Naive B cell (primary cell): ENCODE data around the gene CAPS. TPM values are rescaled to one million over a fixed set of nuclear protein-coding genes. Genes with fewer than 3 reads are reported as not detected.
A peak's percentile ranks its signal among the peaks of the same experiment; 100 is the strongest.

Experiments
- ATAC-seq, 2 donors: fragments of 150-1000 bp; cut with Tn5 transposase; 2 replicates each; pipeline ENCODE4 v1.10.0; 2021; ENCODE audit warnings: low read depth in 2 of 2, mild to moderate bottlenecking in 2 of 2, moderate library complexity in 2 of 2
- DNase-seq: peaks from one replicate; pipeline ENCODE4 v3.0.0; 2022
- H3K27ac Mint-ChIP-seq, 6 donors: one replicate each; pipeline ENCODE4 v1.8.0; 2020 to 2022; ENCODE audit warnings: mild to moderate bottlenecking in 6 of 6, mixed read lengths in 6 of 6, moderate library complexity in 5 of 6, inconsistent platforms in 2 of 6
- H3K27me3 Mint-ChIP-seq, 3 donors: one replicate each; pipeline ENCODE4 v1.8.0; 2021 to 2022; ENCODE audit warnings: mixed read lengths in 3 of 3, mild to moderate bottlenecking in 1 of 3
- H3K36me3 Mint-ChIP-seq, 2 donors: one replicate each; pipeline ENCODE4 v1.8.0; 2020 to 2022; ENCODE audit warnings: mixed read lengths in 2 of 2, inconsistent platforms in 1 of 2, mild to moderate bottlenecking in 1 of 2
- H3K4me1 Mint-ChIP-seq, 3 donors: one replicate each; pipeline ENCODE4 v1.8.0; 2020 to 2022; ENCODE audit warnings: mixed read lengths in 3 of 3, inconsistent platforms in 1 of 3, mild to moderate bottlenecking in 1 of 3, moderate library complexity in 1 of 3
- H3K4me3 Mint-ChIP-seq, 8 donors: one replicate each; pipeline ENCODE4 v1.8.0; 2020 to 2022; ENCODE audit warnings: mild to moderate bottlenecking in 8 of 8, mixed read lengths in 8 of 8, moderate library complexity in 8 of 8, inconsistent platforms in 2 of 8
- H3K9me3 Mint-ChIP-seq, 7 donors: one replicate each; pipeline ENCODE4 v1.8.0; 2020 to 2022; ENCODE audit warnings: mixed read lengths in 7 of 7, mild to moderate bottlenecking in 5 of 7, inconsistent platforms in 2 of 7, moderate library complexity in 1 of 7
- polyA plus RNA-seq, 6 donors: library from polyadenylated mRNA; unstranded; fragments of 300-500 nt; fragmentation: Illumina TruSeq; gene quantifications; one replicate each; pipeline ENCODE4 v1.2.3, GENCODE V29; 2021; ENCODE audit warnings: low read depth in 6 of 6

Gene CAPS
- polyA plus RNA-seq, 6 donors from 2014 or later: 1.1 to 4.4 (median 2.0) TPM; not detected in 1

DNA sequence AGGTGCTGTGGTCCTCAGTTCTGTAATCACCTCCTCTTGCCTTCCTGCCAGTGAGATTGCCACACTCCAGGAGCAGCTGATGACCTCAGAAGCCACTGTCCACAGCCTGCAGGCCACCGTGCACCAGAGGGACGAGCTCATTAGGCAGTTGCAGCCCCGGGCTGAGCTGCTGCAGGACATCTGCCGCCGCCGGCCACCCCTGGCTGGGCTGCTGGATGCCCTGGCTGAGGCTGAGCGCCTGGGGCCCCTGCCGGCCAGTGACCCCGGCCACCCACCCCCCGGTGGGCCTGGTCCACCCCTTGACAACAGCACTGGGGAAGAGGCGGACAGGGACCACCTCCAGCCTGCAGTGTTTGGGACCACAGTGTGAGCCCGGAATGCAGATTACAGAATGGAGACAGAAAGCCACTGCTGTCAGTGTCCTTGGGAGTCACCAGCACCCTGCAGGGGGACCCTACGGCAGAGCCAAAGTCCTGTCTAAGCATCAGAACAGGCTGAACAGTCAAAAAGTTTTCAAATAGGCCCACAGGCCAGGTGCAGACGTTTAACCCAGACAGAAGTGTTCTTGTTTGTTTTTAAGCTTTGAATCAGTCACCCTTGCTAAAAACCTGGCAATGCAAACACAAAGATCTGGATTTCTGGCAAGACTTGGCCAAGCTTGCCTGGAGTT lies 5.1 kb upstream of the CAPS start:
- Mint-ChIP-seq H3K36me3 (no peaks in the 10 kb centered on the region), H3K27ac (no peak overlapping the region), H3K27me3 (no peaks in the 10 kb centered on the region), H3K9me3 (no peaks in the 10 kb centered on the region), H3K4me1 (peaks cover 16 to 19% (median 17%) of the 10 kb centered on the region in 3 donors), H3K4me3 (no peak overlapping the region)
- no peak for DNase-seq
- ATAC-seq: no peak

DNA sequence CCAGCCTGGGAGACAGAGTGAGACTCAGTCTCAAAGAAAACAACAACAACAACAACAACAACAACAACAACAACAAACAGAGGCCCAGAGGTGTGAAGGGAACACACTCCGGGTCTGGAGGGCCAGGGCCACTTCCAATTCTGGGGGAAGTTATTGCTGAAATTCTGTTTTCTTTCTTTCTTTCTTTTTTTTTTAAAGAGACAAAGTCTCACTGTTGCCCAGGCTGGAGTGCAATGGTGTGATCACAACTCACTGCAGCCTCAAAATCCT lies 3.5 kb upstream of the CAPS start:
- Mint-ChIP-seq H3K4me3 (no peak overlapping the region), H3K4me1 (peaks cover 13 to 19% (median 17%) of the 10 kb centered on the region in 3 donors), H3K36me3 (no peaks in the 10 kb centered on the region), H3K9me3 (no peaks in the 10 kb centered on the region), H3K27me3 (no peaks in the 10 kb centered on the region), H3K27ac (no peak overlapping the region)
- ATAC-seq (no peak), DNase-seq (no peak)

- H3K27ac Mint-ChIP-seq: peak overlapping the region in 1 of 6 donors; percentile 66
- ATAC-seq: no peak
Measured at GRCh38 chr19:5911366-5911765, 2.7 kb upstream of the CAPS start.

DNA sequence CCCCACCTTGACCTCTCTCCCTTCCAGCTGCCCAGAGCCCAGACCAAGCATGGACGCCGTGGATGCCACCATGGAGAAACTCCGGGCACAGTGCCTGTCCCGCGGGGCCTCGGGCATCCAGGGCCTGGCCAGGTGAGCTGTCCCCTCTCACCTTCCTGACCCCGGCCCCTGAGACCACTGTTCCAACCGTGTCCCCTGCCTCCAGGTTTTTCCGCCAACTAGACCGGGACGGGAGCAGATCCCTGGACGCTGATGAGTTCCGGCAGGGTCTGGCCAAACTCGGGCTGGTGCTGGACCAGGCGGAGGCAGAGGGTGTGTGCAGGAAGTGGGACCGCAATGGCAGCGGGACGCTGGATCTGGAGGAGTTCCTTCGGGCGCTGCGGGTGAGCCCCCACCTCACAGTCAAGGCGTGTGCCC lies 312 bp downstream of the CAPS start:
- Mint-ChIP-seq H3K9me3 (no peaks in the 10 kb centered on the region), H3K4me3 (peak overlapping the region in 1 of 8 donors; percentile 35), H3K36me3 (no peaks in the 10 kb centered on the region), H3K27ac (peak overlapping the region in 1 of 6 donors; percentile 24), H3K27me3 (no peaks in the 10 kb centered on the region), H3K4me1 (no peaks in the 10 kb centered on the region)
- DNase-seq (no peak), ATAC-seq (no peak)

More at GRCh38 chr19:5911366-5911765, 2.7 kb upstream of the CAPS start:
- H3K9me3 Mint-ChIP-seq: no peaks in the 10 kb centered on the region
- H3K4me1 Mint-ChIP-seq: peaks cover 9 to 12% (median 12%) of the 10 kb centered on the region in 3 donors
- H3K27me3 Mint-ChIP-seq: no peaks in the 10 kb centered on the region
- no peaks in the 10 kb centered on the region for H3K36me3 Mint-ChIP-seq
- DNase-seq: no peak
- H3K4me3 Mint-ChIP-seq: no peak overlapping the region

DNA sequence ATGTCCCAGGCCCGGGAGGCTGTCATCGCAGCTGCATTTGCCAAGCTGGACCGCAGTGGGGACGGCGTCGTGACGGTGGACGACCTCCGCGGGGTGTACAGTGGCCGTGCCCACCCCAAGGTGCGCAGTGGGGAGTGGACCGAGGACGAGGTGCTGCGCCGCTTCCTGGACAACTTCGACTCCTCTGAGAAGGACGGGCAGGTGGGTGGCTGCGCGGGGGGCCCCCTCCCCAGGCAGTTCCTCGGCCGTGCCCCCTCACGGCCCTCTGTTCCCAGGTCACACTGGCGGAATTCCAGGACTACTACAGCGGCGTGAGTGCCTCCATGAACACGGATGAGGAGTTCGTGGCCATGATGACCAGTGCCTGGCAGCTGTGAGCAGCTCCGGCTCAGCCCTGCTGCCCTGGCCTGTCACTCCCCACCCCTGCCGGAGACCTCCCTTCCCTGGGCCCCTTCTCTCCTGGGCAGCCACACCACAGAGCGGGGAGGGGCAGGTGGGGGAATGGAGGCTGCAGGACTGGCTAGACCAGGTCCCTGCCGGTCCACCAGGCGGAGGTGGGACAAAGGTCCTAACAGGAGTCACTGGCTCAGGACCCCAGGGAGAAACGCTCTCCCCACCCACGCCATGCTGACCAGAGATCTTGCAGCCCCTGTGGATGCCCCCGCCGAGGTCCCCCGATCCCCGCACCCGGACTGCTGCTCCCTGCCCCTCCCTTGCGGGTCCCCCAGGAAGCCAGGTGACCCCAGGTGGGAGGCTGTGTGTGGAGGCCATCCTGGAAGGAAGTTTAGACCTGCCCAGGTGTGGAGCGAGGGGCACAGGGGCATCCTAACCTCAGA lies 1.1 kb downstream of the CAPS start:
- DNase-seq (no peak), ATAC-seq (no peak)
- Mint-ChIP-seq H3K27ac (no peak overlapping the region), H3K27me3 (no peaks in the 10 kb centered on the region), H3K36me3 (no peaks in the 10 kb centered on the region), H3K4me3 (peak overlapping the region in 1 of 8 donors; percentile 35), H3K4me1 (no peaks in the 10 kb centered on the region), H3K9me3 (no peaks in the 10 kb centered on the region)

GRCh38 chr19:5915782-5916165 lies 1.7 kb downstream of the CAPS start:
- Mint-ChIP-seq H3K4me1 (no peaks in the 10 kb centered on the region), H3K4me3 (no peak overlapping the region), H3K27me3 (no peaks in the 10 kb centered on the region), H3K36me3 (no peaks in the 10 kb centered on the region), H3K27ac (no peak overlapping the region), H3K9me3 (no peaks in the 10 kb centered on the region)
- ATAC-seq: no peak
- no peak for DNase-seq

GRCh38 chr19:5916181-5916708 lies 2.2 kb downstream of the CAPS start:
- Mint-ChIP-seq H3K4me1 (no peaks in the 10 kb centered on the region), H3K9me3 (no peaks in the 10 kb centered on the region), H3K27me3 (no peaks in the 10 kb centered on the region), H3K4me3 (no peak overlapping the region), H3K36me3 (no peaks in the 10 kb centered on the region), H3K27ac (peak overlapping the region in 1 of 6 donors; percentile 44)
- ATAC-seq: no peak
- DNase-seq: no peak

DNA sequence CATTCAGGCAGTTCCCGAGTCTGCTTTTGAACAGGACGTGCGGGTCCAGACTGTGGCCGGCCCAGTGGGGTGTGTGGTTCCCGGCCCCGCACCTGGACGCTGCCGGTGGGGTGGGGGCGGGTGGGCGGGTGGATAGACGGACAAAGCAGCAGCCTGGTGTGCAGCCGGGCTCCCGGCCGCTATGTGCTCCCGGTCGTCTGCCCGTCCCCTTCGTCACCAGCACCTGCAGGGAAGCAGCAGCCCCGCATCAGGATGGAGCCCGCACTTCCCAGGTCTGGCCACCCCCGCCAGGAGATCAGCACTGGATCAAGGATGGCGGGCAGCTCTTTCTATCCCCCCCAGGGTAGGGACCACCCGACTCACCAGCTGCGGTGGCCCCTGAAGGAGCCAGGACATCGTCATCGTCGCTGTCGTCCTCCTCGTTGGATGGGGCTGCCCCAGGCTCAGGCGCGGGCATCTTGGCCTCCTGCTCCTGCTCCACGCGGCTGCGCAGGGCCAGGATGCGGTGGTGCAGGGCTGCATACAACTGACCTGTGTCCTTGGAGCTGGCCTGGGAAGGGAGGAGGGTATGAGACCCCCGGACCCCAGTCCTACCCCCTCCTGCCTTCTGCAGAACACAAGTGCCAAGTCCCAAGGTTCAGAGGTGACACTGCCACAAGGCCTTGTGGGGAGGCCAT lies 3.5 kb downstream of the CAPS start:
- H3K36me3 Mint-ChIP-seq: no peaks in the 10 kb centered on the region
- no peak for DNase-seq

GRCh38 chr19:5918463-5919079 lies 4.5 kb downstream of the CAPS start:
- ATAC-seq (no peak), DNase-seq (no peak)
- H3K4me3 Mint-ChIP-seq: no peak overlapping the region
- peaks cover 0 to 7% of the 10 kb centered on the region in 2 donors for H3K36me3 Mint-ChIP-seq
- H3K4me1 Mint-ChIP-seq: peaks cover 0 to 5% (median 4%) of the 10 kb centered on the region in 3 donors
- H3K27me3 Mint-ChIP-seq: no peaks in the 10 kb centered on the region
- H3K9me3 Mint-ChIP-seq: no peaks in the 10 kb centered on the region
- H3K27ac Mint-ChIP-seq: no peak overlapping the region

More for the DNA sequence above, 3.5 kb downstream of the CAPS start:
- no peak overlapping the region for H3K4me3 Mint-ChIP-seq
- H3K9me3 Mint-ChIP-seq: no peaks in the 10 kb centered on the region
- peak overlapping the region in 1 of 6 donors; percentile 19 for H3K27ac Mint-ChIP-seq
- no peak for ATAC-seq
- no peaks in the 10 kb centered on the region for H3K27me3 Mint-ChIP-seq
- H3K4me1 Mint-ChIP-seq: no peaks in the 10 kb centered on the region

- no peak for DNase-seq
- no peaks in the 10 kb centered on the region for H3K9me3 Mint-ChIP-seq
- no peak overlapping the region for H3K4me3 Mint-ChIP-seq
- H3K36me3 Mint-ChIP-seq: peaks cover 0 to 15% of the 10 kb centered on the region in 2 donors
- ATAC-seq: no peak
- H3K27ac Mint-ChIP-seq: no peak overlapping the region
- H3K4me1 Mint-ChIP-seq: peaks cover 0 to 5% (median 4%) of the 10 kb centered on the region in 3 donors
- no peaks in the 10 kb centered on the region for H3K27me3 Mint-ChIP-seq
Measured at GRCh38 chr19:5921516-5922160, 7.6 kb downstream of the CAPS start.

DNA sequence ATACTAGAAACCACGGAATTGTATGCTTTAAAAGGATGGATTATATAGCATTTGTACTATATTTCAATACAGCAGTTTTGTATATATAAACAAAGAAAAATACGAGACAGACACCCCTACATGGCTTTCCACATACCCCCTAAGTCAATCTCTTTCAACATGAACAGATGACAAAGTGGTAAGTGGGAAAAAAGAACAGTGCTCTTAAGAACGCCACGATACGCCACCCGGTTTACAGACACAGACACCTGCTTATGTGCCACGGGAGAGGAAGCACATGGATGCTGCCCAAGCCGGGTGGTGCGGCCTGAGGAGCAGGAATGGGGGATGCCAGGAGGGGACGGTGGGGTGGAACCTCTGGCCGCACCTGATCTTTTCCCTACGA lies 8.1 kb downstream of the CAPS start:
- no peaks in the 10 kb centered on the region for H3K9me3 Mint-ChIP-seq
- H3K4me3 Mint-ChIP-seq: no peak overlapping the region
- ATAC-seq (no peak), DNase-seq (no peak)
- no peaks in the 10 kb centered on the region for H3K27me3 Mint-ChIP-seq
- peaks cover 0 to 15% of the 10 kb centered on the region in 2 donors for H3K36me3 Mint-ChIP-seq
- peak overlapping the region in 1 of 6 donors; percentile 50 for H3K27ac Mint-ChIP-seq
- peaks cover 1 to 5% (median 4%) of the 10 kb centered on the region in 3 donors for H3K4me1 Mint-ChIP-seq

- Mint-ChIP-seq H3K4me1 (peaks cover 4 to 13% (median 12%) of the 10 kb centered on the region in 3 donors), H3K27me3 (no peaks in the 10 kb centered on the region), H3K27ac (no peak overlapping the region), H3K4me3 (no peak overlapping the region), H3K36me3 (peaks cover 0 to 23% of the 10 kb centered on the region in 2 donors), H3K9me3 (no peaks in the 10 kb centered on the region)
- ATAC-seq (no peak), DNase-seq (no peak)
Measured at GRCh38 chr19:5923356-5923755, 9.3 kb downstream of the CAPS start.
